COLO668 (cell line): ENCODE results near the gene DAB2IP.

Experiments
- DNase-seq: peaks from one replicate; lab custom pipeline; 2025; ENCODE audit not compliant: unreplicated experiment; lab: John Stamatoyannopoulos, UW

Gene DAB2IP

GRCh38 chr9:121827251-121827967 lies 176.0 kb downstream of the DAB2IP start:
- no peak for DNase-seq

DNA sequence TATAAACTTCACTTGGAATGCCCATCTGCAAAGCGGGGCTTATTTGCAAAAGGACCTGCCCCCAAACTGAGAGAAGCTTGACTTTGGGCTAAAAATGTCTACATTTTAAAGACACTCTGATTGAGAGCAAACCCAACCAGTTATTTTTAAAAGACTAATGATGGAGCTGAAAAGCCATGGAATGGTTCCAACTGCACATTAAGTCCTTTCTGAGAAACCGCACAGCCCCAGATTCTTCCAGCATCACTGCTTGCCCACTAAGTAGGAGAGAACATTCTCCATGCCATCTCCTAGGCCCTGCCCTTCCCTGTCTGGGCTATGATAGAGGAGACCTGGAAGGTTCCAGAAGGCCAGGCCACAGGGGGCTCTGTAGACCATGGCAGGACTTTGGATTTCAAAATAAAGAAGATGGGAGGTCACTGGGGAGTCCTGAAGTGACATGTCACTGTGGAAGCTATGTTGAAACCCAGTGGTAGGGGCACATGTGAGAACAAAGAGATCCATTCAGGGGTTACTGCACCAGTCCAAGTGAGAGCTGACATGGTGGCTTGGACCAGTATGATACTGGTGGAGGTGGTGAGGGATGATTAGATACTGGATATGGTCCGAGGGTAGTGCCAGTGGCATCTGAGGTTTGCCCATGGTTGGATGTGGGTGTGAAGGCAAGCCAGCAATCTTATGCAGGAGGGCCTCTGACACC lies 179.2 kb downstream of the DAB2IP start:
- no peak for DNase-seq

DNA sequence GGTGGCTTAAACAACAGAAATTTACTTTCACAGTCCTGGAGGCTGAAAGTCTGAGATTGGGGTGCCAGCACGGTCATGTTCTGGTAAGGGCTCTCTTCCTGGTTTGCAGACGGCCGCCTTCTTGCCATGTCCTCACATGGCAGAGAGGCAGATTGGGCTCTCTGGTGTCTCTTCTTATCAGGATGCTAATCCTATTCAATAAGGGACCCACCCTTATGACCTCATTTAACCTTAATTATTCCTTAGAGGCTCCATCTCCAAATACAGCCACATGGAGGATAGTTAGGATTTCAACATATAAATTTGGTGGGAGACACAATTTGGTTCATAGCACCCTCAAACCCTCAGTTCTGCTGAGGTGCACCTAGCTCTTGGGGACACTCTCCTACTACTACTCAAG lies 180.4 kb downstream of the DAB2IP start:
- DNase-seq = no peak

DNA sequence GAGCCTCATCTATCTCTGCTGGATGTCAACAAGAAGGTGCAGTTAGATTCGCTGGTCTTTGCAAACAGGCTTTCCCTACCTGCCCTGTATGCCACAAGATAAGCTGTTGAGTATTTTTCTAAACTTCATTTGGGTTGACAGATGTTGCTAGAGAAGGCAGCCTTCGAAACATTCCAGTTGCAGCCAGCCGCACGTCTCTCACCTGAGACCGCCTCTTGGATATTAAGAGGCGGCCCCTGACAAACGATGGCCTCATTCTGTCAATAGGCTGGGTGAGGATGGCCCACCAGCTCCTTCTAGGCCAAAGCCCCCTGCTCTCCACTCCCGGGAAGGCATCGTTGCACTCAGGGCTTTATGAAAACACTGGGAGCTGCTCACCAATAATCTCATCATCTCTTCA lies 181.6 kb downstream of the DAB2IP start:
- DNase-seq = no peak
